Activated CD4-positive, alpha-beta T cell treated with anti-CD3 and anti-CD28 coated beads, Interleukin-10, Interleukin-2, amounts not matched to agents 100 ng/mL and 50 ng/mL, durations not matched to agents 16 hours and 8 hours (primary cell): ENCODE data around the gene GALR2.

Experiments used
- DNase-seq: peaks from one replicate; pipeline ENCODE4 v3.0.0-alpha.2; 2020

The GALR2 gene

GRCh38 chr17:76080768-76081287 is 6.2 kb downstream of the GALR2 start:
- no peak for DNase-seq

GRCh38 chr17:76081295-76082210 is 7.0 kb downstream of the GALR2 start:
- DNase-seq = no peak

GRCh38 chr17:76082326-76083251 is 8.0 kb downstream of the GALR2 start:
- no peak for DNase-seq

DNA sequence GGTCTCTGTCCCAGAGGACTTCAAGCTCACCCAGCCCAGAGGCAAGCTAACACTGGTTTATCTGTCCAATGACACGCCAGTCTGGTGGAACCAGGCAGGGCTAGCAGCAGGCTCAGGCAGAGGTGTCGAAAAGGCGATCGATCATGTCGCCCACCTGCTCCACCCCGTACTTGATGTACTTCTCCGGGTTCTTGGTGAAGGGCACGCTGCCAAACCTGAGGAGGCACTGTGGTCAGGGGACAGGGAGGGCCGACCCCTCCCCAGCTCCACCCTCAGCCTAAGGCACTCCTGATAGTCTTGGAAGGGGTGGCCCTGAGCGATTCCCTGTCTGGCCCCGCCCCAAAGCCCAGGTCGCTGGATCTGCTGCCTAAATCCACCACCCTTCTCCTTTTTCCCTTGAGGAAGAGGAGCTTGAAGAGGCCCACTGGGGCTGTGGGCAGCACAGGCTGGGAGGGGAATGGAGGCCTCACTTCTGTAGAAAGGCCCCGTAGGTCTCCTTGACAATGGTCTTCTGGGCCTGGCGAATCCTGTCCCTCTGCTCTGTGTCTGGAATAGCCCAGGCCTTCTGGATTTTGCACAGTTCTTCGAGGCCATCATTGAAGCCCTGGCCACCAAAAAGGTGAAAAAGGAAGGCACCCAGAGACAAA is 9.1 kb downstream of the GALR2 start:
- DNase-seq = no peak

GRCh38 chr17:76085066-76085730 is 10.6 kb downstream of the GALR2 start:
- DNase-seq = no peak

DNA sequence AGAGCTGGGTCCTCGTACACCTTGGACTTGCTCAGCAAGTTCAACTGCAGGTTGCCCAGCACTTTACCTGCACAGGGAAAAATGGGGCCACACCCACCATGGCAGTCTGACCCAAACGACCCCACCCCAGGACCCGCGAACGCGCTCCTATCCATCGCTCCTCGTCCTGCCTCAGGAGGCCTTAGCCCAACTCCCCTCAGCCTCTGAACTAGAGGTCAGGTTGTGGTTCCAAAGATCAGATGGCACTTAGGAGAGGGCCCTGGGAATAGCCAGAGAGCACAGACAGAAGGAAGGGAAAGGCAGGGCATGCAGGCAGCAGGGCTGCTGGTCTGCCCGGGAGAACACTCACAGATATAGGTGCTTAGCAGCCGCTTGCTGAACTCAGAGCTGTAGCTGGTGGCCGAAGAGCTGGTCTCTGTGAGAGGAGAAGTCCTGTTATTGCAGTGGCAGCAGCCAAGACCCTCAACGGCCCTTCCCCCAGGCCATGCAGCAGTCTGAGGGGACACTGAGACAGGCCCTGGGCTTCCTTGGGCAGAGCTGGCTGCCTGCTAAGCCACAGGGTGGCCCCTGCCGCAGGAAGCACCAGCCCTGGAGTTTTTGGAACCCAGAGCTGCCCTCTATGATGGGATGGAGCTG is 11.3 kb downstream of the GALR2 start:
- DNase-seq = no peak

GRCh38 chr17:76086384-76086783 is 11.8 kb downstream of the GALR2 start:
- DNase-seq = no peak

DNA sequence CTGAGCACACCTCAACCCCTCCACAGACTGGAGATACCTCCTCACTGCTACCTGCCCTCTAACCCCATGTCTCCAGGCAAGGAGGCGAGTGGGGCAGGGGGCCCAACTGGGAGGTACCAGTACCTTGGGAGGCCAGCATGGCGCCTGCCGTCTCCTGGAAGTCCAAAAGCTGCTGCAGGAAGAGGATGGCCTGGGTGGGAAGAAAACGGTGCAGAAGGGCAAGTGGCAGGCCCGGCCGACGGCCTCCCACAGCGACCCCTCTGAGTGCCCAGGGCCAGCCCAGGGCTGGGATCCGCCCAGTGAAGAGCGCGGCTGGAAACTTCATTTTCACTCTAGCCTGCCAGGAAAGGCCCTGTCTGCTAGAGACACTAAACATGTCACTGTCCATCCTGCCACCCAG is 12.9 kb downstream of the GALR2 start:
- DNase-seq = no peak

DNA sequence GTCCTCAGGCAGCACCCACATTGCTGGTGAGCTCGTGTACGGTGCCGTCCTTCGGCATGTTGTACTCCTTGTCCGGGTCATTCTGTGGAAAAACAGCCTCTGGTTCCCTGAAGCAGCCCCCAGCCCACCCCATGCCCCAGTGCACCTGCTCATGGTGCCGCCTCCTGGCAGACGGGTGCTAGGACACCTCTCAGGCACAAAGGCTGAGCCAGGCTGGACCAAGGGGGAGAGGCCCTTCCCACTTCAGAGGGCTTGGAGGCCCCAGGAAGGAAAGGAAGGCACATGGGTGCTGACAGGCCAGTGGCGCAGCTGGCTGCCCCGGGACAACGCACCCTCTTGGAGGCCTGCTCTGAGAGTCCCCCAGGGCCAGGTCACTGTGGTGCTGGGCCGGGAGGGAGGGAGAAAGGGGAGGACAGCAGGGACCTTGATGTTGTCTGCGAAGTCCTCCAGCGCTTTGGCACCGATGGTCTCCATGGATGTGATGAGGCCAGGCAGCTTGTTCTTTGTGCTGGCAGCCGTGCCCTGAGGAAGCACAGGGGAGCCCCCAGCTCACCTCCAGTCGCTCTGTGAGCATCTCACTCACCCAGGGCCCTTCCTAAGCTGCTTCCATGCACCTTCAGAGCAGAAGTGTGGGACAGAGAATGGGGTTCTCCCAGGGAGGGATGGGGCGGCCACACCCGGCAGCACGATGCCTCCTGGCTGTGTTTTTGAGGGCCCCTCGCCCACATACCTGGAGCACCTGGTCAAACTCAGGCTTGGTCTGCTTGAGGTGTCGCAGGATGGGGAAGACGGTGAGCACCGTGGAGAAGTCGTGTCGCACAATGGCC is 13.7 kb downstream of the GALR2 start:
- no peak for DNase-seq

- DNase-seq = no peak
These were observed 14.4 kb downstream of the GALR2 start for GRCh38 chr17:76088868-76089576.

GRCh38 chr17:76089680-76090516 is 15.3 kb downstream of the GALR2 start:
- DNase-seq = no peak

GRCh38 chr17:76090517-76091129 is 16.0 kb downstream of the GALR2 start:
- no peak for DNase-seq

- no peak for DNase-seq
These were observed 17.1 kb downstream of the GALR2 start for GRCh38 chr17:76091526-76092286.

- DNase-seq = no peak
These were observed 18.2 kb downstream of the GALR2 start for GRCh38 chr17:76092526-76093413.

GRCh38 chr17:76094046-76094445 is 19.5 kb downstream of the GALR2 start:
- no peak for DNase-seq

- DNase-seq = no peak
These were observed 21.4 kb downstream of the GALR2 start for GRCh38 chr17:76095943-76096342.

DNA sequence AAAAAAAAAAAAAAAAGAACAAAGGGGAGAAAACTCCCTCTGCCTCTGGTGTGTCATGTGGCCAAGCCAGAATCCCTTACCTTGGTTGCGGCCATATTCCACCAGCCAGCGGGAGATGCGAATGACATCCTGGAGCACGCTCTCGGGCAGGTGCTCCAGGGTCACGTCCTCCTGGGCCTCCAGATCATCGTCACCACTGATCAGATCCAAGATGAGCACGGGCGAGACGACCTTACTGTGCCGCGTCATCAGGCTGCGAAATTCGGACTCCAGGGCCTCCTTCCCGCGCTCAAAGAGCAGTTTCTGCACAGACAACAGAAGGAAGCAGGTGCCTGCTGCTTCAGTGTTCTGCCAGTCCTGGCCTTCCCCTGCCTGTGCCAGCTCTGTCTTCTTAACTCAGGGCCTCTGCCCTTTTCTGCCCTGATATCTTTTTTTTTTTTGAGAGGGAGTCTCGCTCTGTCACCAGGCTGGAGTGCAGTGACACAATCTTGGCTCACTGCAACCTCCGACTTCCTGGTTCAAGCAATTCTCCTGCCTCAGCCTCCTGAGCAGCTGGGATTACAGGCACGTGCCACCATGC is 23.2 kb downstream of the GALR2 start:
- DNase-seq = no peak
